ENCODE results near the gene CTNNAL1.

The CTNNAL1 gene

DNA sequence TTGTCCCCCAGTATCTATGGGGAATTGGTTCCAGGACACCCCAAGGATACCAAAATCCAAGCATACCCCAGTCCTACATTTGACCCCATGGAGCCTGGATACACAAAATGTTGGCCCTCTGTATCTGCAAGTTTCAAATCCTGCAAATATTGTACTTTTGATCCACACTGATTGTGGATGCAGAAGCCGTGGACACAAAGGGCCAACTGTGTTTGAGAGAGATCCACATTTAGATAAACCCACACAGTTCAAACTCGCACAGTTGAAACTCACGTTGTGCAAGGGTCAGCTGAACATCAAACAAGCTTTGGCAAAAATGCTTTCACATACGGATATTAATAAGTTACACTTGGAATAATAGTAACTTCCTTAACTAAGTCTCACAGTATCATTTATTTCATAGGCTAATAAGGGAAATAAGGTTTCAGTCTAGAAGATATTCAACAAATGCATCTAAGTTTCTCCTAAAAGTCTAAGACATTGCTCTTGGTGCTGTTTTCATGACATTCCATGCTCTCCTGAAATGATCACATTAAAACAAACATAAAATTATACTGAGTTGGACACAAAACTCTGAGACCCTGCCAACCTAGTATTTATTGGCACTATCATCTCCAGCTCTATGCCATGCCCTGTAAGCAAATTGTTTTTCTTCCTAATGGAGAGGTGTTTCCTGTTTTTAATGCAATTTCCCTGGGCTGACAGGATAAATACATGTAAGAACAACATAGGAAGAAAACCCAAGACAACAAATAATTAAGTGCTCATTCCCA, 118.9 kb downstream of the CTNNAL1 start:
- Histone ChIP-seq H3K36me3 (ENCODE audit: insufficient read depth, low read depth, low read length) (peaks cover 97% of the 10 kb centered on the region), H3K27ac (ENCODE audit: low read length) (no peak overlapping the region), H3K9me3 (ENCODE audit: insufficient read depth, low read depth, low read length) (no peaks in the 10 kb centered on the region)

More for the DNA sequence above, 118.9 kb downstream of the CTNNAL1 start:
- no peak overlapping the region for H3K4me3 ChIP-seq (ENCODE audit: low read length)
- H3K4me1 ChIP-seq (ENCODE audit: insufficient read depth, low read length): no peaks in the 10 kb centered on the region
- H3K27me3 ChIP-seq (ENCODE audit: insufficient read depth, low read length): no peaks in the 10 kb centered on the region
- H3K9ac ChIP-seq (ENCODE audit: low read depth, low read length): no peak overlapping the region
